Neural cell (in vitro differentiated cells): ENCODE measurements around the gene TNC. TPM values are rescaled to one million over a fixed set of nuclear protein-coding genes. Genes with fewer than 3 reads are reported as not detected.

Experiments
- H2AFZ ChIP-seq: fragments of 200-600, 300-800 bp; sonication (generic), shearing (Covaris generic); 2 replicates; pipeline ENCODE4 v1.6.0; 2014; ENCODE audit warnings: low read depth, mild to moderate bottlenecking, antibody characterized with exemption, low read length, moderate library complexity
- H3F3A ChIP-seq: fragments of 200-600 bp; shearing (Covaris generic); 2 replicates; pipeline ENCODE4 v1.6.1; 2016; ENCODE audit warnings: mild to moderate bottlenecking, moderate library complexity, mixed read lengths, antibody characterized with exemption, low read length; ENCODE audit not compliant: insufficient read depth, poor library complexity, severe bottlenecking
- H3K27ac ChIP-seq: fragments of 200-600, 300-800 bp; sonication (generic), shearing (Covaris generic); 2 replicates; pipeline ENCODE4 v1.5.1; 2014; ENCODE audit warnings: mild to moderate bottlenecking, low read length, moderate library complexity
- H3K27me3 ChIP-seq: fragments of 300-800, 200-600 bp; sonication (generic), shearing (Covaris generic); 2 replicates; pipeline ENCODE4 v1.6.0; 2014; ENCODE audit warnings: mild to moderate bottlenecking, low read depth, low read length, moderate library complexity; ENCODE audit not compliant: insufficient read depth
- H3K36me3 ChIP-seq: fragments of 300-800, 200-600 bp; sonication (generic), shearing (Covaris generic); 2 replicates; pipeline ENCODE4 v1.5.1; 2014; ENCODE audit warnings: mild to moderate bottlenecking, antibody characterized with exemption, low read length, moderate library complexity; ENCODE audit not compliant: insufficient read depth
- H3K4me2 ChIP-seq: fragments of 300-800, 200-600 bp; sonication (generic), shearing (Covaris generic); 2 replicates; pipeline ENCODE4 v1.6.0; 2014; ENCODE audit warnings: mild to moderate bottlenecking, low read length
- H3K4me3 ChIP-seq: fragments of 300-800, 200-600 bp; sonication (generic), shearing (Covaris generic); 2 replicates; pipeline ENCODE4 v1.5.1; 2014; ENCODE audit warnings: mild to moderate bottlenecking, low read length, moderate library complexity
- H3K79me2 ChIP-seq: fragments of 200-600 bp; shearing (Covaris generic); replicated peaks from 2 replicates; pipeline ENCODE4 v1.6.0; 2014; ENCODE audit warnings: mild to moderate bottlenecking, low read length, moderate library complexity; ENCODE audit not compliant: insufficient read depth
- H3K9ac ChIP-seq: fragments of 300-800, 200-600 bp; sonication (generic), shearing (Covaris generic); 2 replicates; pipeline ENCODE4 v1.6.1; 2016; ENCODE audit warnings: mild to moderate bottlenecking, low read length, mixed read lengths
- H3K9me2 ChIP-seq: fragments of 200-600 bp; shearing (Covaris generic); 2 replicates; pipeline ENCODE4 v1.6.1; 2016; ENCODE audit warnings: mild to moderate bottlenecking, low read length, mixed read lengths; ENCODE audit not compliant: insufficient read depth
- H3K9me3 ChIP-seq: fragments of 200-600, 300-800 bp; sonication (generic), shearing (Covaris generic); 2 replicates; pipeline ENCODE4 v1.6.1; 2016; ENCODE audit warnings: mild to moderate bottlenecking, mixed run types, low read length, moderate library complexity, mixed read lengths
- H4K20me1 ChIP-seq: fragments of 200-600 bp; shearing (Covaris generic); 2 replicates; pipeline ENCODE4 v1.6.1; 2016; ENCODE audit warnings: mild to moderate bottlenecking, mixed run types; ENCODE audit not compliant: insufficient read depth
- EP300 ChIP-seq: fragments of 450-650 bp; conservative IDR thresholded peaks from 2 replicates; pipeline ENCODE4 v1.6.1; 2014; ENCODE audit warnings: antibody characterized with exemption, mild to moderate bottlenecking, moderate library complexity; ENCODE audit not compliant: poor library complexity, severe bottlenecking
- EZH2 ChIP-seq: fragments of 200-600, 300-800 bp; shearing (Covaris generic), sonication (generic); IDR thresholded peaks from 2 replicates; pipeline ENCODE4 v1.6.1; 2014; ENCODE audit warnings: antibody characterized with exemption, low read length, borderline replicate concordance, mild to moderate bottlenecking; ENCODE audit not compliant: insufficient read depth, poor library complexity, severe bottlenecking
- MXI1 ChIP-seq: fragments of 450-650 bp; conservative IDR thresholded peaks from 2 replicates; pipeline ENCODE4 v1.6.1; 2014; ENCODE audit warnings: antibody characterized with exemption, mild to moderate bottlenecking; ENCODE audit not compliant: poor library complexity, severe bottlenecking
- POLR2AphosphoS5 ChIP-seq: IDR thresholded peaks from 2 replicates; pipeline ENCODE4 v1.6.1; 2012
- RAD21 ChIP-seq: fragments of 450-650 bp; conservative IDR thresholded peaks from 2 replicates; pipeline ENCODE4 v1.6.1; 2014; ENCODE audit warnings: antibody characterized with exemption, mild to moderate bottlenecking, moderate library complexity
- SMC3 ChIP-seq: fragments of 450-650 bp; conservative IDR thresholded peaks from 2 replicates; pipeline ENCODE4 v1.6.1; 2014; ENCODE audit warnings: antibody characterized with exemption, mild to moderate bottlenecking, moderate library complexity; ENCODE audit not compliant: poor library complexity
- TAF1 ChIP-seq: IDR thresholded peaks from 2 replicates; pipeline ENCODE4 v1.6.1; 2012; ENCODE audit warnings: low read depth
- polyA plus RNA-seq: library from polyadenylated mRNA; depleted of rRNA; stranded (reverse); fragments of >200 nt; gene quantifications from 2 replicates; pipeline ENCODE4 v1.2.3, GENCODE V29; 2014
- TF ChIP-seq, protein P1 (sequence below): fragments of 450-650 bp; IDR thresholded peaks from 2 replicates; pipeline ENCODE4 v1.5.1; 2014; ENCODE audit warnings: antibody characterized with exemption, mild to moderate bottlenecking, moderate library complexity; ENCODE audit not compliant: poor library complexity, severe bottlenecking
- TF ChIP-seq, protein P2 (sequence below): IDR thresholded peaks from 2 replicates; pipeline ENCODE4 v1.6.1; 2012; ENCODE audit warnings: borderline replicate concordance

Gene TNC
- polyA plus RNA-seq, 1 donor from 2014 or later = 2.1 TPM

GRCh38 chr9:115158661-115159481 is 40.9 kb upstream of the TNC start:
- no peak overlapping the region for H2AFZ ChIP-seq
- no peaks in the 10 kb centered on the region for H3K36me3 ChIP-seq
- no peaks in the 10 kb centered on the region for H3K9me3 ChIP-seq
- H3K9ac ChIP-seq = no peak overlapping the region
- no peak overlapping the region for H3K27ac ChIP-seq
- no peaks in the 10 kb centered on the region for H3F3A ChIP-seq
- TF ChIP-seq EP300 (no peak), MXI1 (no peak), TAF1 (no peak), POLR2AphosphoS5 (no peak), RAD21 (no peak), EZH2 (no peak), SMC3 (no peak)
- TF ChIP-seq, protein P1, sequence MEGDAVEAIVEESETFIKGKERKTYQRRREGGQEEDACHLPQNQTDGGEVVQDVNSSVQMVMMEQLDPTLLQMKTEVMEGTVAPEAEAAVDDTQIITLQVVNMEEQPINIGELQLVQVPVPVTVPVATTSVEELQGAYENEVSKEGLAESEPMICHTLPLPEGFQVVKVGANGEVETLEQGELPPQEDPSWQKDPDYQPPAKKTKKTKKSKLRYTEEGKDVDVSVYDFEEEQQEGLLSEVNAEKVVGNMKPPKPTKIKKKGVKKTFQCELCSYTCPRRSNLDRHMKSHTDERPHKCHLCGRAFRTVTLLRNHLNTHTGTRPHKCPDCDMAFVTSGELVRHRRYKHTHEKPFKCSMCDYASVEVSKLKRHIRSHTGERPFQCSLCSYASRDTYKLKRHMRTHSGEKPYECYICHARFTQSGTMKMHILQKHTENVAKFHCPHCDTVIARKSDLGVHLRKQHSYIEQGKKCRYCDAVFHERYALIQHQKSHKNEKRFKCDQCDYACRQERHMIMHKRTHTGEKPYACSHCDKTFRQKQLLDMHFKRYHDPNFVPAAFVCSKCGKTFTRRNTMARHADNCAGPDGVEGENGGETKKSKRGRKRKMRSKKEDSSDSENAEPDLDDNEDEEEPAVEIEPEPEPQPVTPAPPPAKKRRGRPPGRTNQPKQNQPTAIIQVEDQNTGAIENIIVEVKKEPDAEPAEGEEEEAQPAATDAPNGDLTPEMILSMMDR = no peak
- TF ChIP-seq, protein P2, sequence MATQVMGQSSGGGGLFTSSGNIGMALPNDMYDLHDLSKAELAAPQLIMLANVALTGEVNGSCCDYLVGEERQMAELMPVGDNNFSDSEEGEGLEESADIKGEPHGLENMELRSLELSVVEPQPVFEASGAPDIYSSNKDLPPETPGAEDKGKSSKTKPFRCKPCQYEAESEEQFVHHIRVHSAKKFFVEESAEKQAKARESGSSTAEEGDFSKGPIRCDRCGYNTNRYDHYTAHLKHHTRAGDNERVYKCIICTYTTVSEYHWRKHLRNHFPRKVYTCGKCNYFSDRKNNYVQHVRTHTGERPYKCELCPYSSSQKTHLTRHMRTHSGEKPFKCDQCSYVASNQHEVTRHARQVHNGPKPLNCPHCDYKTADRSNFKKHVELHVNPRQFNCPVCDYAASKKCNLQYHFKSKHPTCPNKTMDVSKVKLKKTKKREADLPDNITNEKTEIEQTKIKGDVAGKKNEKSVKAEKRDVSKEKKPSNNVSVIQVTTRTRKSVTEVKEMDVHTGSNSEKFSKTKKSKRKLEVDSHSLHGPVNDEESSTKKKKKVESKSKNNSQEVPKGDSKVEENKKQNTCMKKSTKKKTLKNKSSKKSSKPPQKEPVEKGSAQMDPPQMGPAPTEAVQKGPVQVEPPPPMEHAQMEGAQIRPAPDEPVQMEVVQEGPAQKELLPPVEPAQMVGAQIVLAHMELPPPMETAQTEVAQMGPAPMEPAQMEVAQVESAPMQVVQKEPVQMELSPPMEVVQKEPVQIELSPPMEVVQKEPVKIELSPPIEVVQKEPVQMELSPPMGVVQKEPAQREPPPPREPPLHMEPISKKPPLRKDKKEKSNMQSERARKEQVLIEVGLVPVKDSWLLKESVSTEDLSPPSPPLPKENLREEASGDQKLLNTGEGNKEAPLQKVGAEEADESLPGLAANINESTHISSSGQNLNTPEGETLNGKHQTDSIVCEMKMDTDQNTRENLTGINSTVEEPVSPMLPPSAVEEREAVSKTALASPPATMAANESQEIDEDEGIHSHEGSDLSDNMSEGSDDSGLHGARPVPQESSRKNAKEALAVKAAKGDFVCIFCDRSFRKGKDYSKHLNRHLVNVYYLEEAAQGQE = no peak
- no peaks in the 10 kb centered on the region for H4K20me1 ChIP-seq
- no peaks in the 10 kb centered on the region for H3K27me3 ChIP-seq
- H3K4me3 ChIP-seq = no peak overlapping the region
- H3K79me2 ChIP-seq = no peaks in the 10 kb centered on the region
- no peak overlapping the region for H3K4me2 ChIP-seq
- no peaks in the 10 kb centered on the region for H3K9me2 ChIP-seq

DNA sequence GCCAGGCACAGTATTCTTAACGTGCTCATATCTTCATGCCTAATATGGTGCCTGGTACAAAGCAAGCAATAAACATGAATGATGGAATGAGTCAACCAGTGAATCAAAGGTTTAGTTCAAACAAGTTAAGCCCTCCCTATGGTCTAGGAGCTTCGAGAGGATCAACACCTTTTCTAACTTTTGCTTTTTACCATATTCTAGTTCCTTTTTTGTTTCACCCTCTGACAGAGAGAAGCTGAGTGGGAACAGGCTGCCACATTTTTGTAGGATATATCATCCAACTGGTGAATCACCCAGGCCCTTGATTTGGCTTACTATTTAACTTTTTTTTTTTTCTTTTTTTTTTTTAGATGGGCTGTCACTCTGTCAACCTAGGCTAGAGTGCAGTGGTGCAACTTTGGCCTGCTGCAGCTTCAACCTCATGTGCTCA is 39.3 kb upstream of the TNC start:
- Histone ChIP-seq H2AFZ (no peak overlapping the region), H3K36me3 (no peaks in the 10 kb centered on the region), H3K27ac (no peak overlapping the region), H3K9me2 (no peaks in the 10 kb centered on the region), H3K9ac (no peak overlapping the region), H3K79me2 (no peaks in the 10 kb centered on the region), H3K9me3 (no peaks in the 10 kb centered on the region), H3K27me3 (no peaks in the 10 kb centered on the region), H3K4me2 (no peak overlapping the region), H3K4me3 (no peak overlapping the region), H4K20me1 (no peaks in the 10 kb centered on the region), H3F3A (no peaks in the 10 kb centered on the region)
- no peak for TF ChIP-seq POLR2AphosphoS5
- TF ChIP-seq EP300 = no peak
- TF ChIP-seq TAF1 = no peak
- TF ChIP-seq, protein P2 = no peak
- TF ChIP-seq, protein P1 = no peak
- no peak for TF ChIP-seq RAD21
- no peak for TF ChIP-seq MXI1
- TF ChIP-seq EZH2 = no peak
- no peak for TF ChIP-seq SMC3
